Measurements from ENCODE around the gene GRK3. TPM values are rescaled to one million over a fixed set of nuclear protein-coding genes. Genes with fewer than 3 reads are reported as not detected.

GRK3 gene
- total RNA-seq, 1 experiment from 2014 or later, result 14.6 TPM

DNA sequence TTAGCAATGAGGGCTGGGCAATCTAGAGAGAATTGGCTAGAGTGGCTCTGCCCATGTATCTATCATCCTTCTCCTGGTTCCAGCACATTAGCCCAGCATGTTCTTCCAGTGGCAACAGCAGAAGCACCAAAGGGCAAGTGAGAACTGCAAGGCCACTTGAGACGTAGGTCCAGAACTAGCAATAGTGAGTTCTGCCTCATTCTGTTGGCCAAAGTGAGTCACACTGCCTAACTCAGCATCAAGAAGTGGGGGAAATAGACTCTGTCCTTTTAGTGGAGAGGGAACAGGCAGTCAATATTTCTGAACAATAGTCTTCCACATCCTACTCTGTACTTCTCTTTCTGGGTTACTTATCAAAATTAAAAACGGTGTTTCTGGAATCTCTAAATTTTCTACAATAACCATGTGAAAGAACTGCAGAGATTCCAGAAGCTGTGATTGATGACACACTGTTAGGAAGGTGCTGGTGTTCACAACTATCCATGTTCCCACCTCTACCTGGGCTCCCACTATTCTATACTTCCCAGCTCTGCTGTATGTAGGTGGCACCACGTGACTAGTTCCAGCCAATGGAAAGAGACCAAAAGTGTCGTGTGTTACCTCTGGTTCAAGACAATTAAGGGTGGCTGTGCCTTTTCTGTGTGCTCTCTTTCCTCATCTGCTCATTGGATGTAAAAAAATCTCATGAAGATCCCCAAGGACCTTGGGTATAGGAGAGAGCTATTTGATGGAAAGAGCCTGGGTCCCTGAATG lies 23.4 kb upstream of the GRK3 start:
- H3K4me1 ChIP-seq (ENCODE audit: control insufficient read depth in 1 of 2, insufficient read depth in 2 of 2, low read length in 2 of 2), result peaks cover 7 to 15% of the 10 kb centered on the region in 2 experiments
- no peak overlapping the region for H3K27ac ChIP-seq (ENCODE audit: low read depth, low read length)
- H3K36me3 ChIP-seq (ENCODE audit: control insufficient read depth in 1 of 2, insufficient read depth in 2 of 2, low read length in 2 of 2), result no peaks in the 10 kb centered on the region
- RAD21 ChIA-PET (ENCODE audit: low non-redundant PET in 1 of 2, low total read pairs in 2 of 2, uncharacterized antibody in 2 of 2, unreplicated experiment in 2 of 2), result interaction anchor here in 1 of 2 experiments (1.1 kb wide), 1 partner anchor 79 kb away, joined by 5 read pairs; no protein-coding TSS in a partner anchor
- no peak overlapping the region for H3K4me3 ChIP-seq (replicated peaks in 1 of 2; ENCODE audit: low read depth in 1 of 2, low read length in 2 of 2)
- no peak for DNase-seq (ENCODE audit: low read depth, low spot score)
- H3K9ac ChIP-seq (ENCODE audit: low read length), result no peak overlapping the region
- TF ChIP-seq JUND (IDR thresholded peaks at IDR 0.05) (no peak), CBX3 (IDR thresholded peaks at IDR 0.05; ENCODE audit: low read depth) (no peak), EGR1 (IDR thresholded peaks at IDR 0.05; ENCODE audit: low read depth) (no peak), SRF (IDR thresholded peaks at IDR 0.05; ENCODE audit: low read depth) (no peak), YY1 (IDR thresholded peaks at IDR 0.05; ENCODE audit: extremely low read depth, insufficient replicate concordance, low read depth, low read length) (no peak), ZNF274 (IDR thresholded peaks at IDR 0.05; ENCODE audit: low read depth, low read length) (no peak), EZH2phosphoT487 (IDR thresholded peaks at IDR 0.05; ENCODE audit: borderline replicate concordance) (no peak), ZFX (IDR thresholded peaks at IDR 0.05) (no peak), SP1 (IDR thresholded peaks at IDR 0.05; ENCODE audit: low read depth) (no peak), REST (IDR thresholded peaks at IDR 0.05; ENCODE audit: low read depth) (no peak), RAD21 (IDR thresholded peaks at IDR 0.05; ENCODE audit: low read depth) (no peak), FOSL1 (IDR thresholded peaks at IDR 0.05; ENCODE audit: low read depth) (no peak), ELF1 (IDR thresholded peaks at IDR 0.05; ENCODE audit: borderline replicate concordance, low read depth) (no peak)
- TF ChIP-seq, protein P1, sequence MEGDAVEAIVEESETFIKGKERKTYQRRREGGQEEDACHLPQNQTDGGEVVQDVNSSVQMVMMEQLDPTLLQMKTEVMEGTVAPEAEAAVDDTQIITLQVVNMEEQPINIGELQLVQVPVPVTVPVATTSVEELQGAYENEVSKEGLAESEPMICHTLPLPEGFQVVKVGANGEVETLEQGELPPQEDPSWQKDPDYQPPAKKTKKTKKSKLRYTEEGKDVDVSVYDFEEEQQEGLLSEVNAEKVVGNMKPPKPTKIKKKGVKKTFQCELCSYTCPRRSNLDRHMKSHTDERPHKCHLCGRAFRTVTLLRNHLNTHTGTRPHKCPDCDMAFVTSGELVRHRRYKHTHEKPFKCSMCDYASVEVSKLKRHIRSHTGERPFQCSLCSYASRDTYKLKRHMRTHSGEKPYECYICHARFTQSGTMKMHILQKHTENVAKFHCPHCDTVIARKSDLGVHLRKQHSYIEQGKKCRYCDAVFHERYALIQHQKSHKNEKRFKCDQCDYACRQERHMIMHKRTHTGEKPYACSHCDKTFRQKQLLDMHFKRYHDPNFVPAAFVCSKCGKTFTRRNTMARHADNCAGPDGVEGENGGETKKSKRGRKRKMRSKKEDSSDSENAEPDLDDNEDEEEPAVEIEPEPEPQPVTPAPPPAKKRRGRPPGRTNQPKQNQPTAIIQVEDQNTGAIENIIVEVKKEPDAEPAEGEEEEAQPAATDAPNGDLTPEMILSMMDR (IDR thresholded peaks at IDR 0.05 in 2 of 3, conservative IDR thresholded peaks at IDR 0.05 in 1 of 3; ENCODE audit: borderline replicate concordance in 1 of 3, insufficient read depth in 1 of 3, low read depth in 2 of 3, low read length in 2 of 3), result no peak
- BruUV-seq (replicated peaks), result no TSS peak
- no peaks in the 10 kb centered on the region for H3K27me3 ChIP-seq (ENCODE audit: insufficient read depth, low read length)
- CTCF ChIA-PET, result no interaction called here
- H3K9me2 ChIP-seq (ENCODE audit: insufficient read depth), result no peaks in the 10 kb centered on the region
- no peak overlapping the region for H3K4me2 ChIP-seq (ENCODE audit: low read length)
- H2AFZ ChIP-seq (ENCODE audit: low read depth, low read length, poor library complexity, severe bottlenecking), result no peak overlapping the region
- H4K20me1 ChIP-seq (ENCODE audit: insufficient read depth), result no peaks in the 10 kb centered on the region
- no peaks in the 10 kb centered on the region for H3K79me2 ChIP-seq (ENCODE audit: insufficient read depth, low read length)
- intact Hi-C loops (cut with micrococcal nuclease), result no loop called here
- POLR2A ChIA-PET, result no interaction called here
- no peak for ATAC-seq
- no peaks in the 10 kb centered on the region for H3K9me3 ChIP-seq (ENCODE audit: control insufficient read depth in 1 of 2, insufficient read depth in 1 of 2, low read depth in 1 of 2, low read length in 2 of 2)
